ENCODE results near the gene DUS1L.

The DUS1L gene

DNA sequence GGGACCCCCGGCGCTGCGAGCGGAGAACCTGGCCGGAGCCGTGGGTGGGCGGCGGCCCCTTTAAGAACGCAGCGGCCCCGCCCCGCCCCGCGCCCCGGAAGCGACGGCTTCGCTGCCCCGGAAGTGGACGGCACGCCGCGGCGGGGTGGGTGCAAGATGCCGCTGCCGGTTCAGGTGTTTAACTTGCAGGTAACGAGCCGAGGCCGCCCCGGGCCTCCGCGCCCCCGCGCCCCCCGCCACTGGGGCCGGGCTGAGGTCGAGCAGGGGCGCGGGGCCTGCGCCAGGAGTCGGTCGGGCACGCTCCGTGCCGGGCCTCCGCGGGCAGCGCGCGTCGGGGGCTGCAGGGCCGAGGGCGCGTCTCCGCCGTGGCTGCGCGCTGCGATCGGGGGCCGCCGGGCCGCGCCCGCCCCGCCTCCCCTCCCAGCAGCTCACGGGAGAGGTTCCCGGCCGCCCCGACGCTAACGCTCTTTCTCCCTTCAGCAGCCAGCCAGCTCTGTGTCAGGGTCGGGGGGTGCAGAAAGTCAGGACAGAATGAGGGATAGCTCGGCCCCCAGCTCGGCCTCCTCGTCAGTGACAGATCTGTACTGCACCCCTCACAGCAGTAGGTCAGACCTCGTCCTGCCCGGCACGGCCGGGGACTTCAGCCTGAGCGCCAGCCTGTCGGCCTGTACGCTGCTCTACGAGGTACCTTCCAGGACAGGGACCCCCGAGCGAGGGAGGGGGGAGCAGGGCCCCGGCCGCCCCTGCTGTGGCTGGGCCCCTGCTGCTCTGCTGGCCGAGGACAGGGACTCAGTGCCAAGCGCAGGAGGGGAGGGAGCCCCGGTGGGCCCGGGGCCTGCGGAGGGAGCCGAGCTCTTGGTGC is 13.6 kb downstream of the DUS1L start, which contains the start of the genes GPS1 and RFNG:
Gene GPS1, plus strand, starts transcription at position 123 of the 862 bp plus-strand sequence. Its CDS starts 34 bp downstream, at position 157.
Gene RFNG, minus strand, starts transcription at position 36 of the 862 bp plus-strand sequence. CDS start 45 bp downstream, outside the sequence.
- TF ChIP-seq POLR2A (IDR thresholded peaks at IDR 0.05; ENCODE audit: low read depth, low read length) = no peak
- FAIRE-seq (peak; percentile 98), DNase-seq (ENCODE audit: insufficient read length, low spot score) (peak; percentile 98)

DNA sequence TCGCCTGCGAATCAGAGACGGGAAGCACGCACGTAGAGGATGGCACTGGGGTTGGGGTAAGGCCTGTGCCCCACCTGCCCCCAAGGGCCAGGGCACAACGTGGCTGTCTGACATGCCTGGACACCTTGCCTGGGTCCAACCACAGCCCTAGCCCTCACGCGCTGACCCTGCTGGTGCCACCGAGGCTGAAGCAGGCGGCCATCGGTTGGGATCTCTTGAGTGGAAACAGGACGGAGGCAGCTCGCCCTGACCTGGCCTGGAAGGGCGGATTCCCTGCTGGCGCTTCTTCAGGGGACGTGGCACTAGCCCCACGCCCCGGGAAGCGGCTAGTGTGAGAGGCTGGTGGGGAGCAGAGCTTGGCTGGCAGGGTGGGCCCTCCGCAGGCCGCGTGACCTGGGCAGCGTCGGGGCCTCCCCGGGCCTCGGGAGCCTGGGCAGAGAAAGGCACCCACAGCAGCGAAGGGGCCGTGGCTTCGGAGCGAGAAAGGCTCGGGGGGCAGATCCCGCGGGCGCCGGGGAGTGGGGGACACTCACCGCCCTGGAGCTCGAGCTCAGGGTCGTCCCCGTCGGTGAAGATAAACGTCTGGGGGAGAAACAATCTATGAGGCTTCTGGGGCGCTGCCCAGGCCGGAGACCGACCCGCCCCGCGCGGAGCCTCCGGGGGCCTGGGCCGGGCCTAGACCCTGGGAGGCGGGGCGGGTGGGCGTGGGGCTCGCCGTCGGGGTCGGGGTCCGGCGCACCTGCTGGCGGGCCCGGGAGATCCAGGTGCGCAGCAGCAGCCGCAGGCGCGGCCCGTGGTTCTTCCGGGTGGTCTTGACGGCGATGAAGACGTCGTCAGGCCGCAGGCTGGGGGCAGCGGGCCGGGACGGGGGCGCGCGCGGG is 14.6 kb downstream of the DUS1L start:
- no peak for FAIRE-seq
- DNase-seq (ENCODE audit: insufficient read length, low spot score) = peak; percentile 59
- TF ChIP-seq TAF1 (IDR thresholded peaks at IDR 0.05; ENCODE audit: low read depth, low read length) (no peak), POU2F2 (IDR thresholded peaks at IDR 0.05; ENCODE audit: low read depth, low read length) (no peak)

DNA sequence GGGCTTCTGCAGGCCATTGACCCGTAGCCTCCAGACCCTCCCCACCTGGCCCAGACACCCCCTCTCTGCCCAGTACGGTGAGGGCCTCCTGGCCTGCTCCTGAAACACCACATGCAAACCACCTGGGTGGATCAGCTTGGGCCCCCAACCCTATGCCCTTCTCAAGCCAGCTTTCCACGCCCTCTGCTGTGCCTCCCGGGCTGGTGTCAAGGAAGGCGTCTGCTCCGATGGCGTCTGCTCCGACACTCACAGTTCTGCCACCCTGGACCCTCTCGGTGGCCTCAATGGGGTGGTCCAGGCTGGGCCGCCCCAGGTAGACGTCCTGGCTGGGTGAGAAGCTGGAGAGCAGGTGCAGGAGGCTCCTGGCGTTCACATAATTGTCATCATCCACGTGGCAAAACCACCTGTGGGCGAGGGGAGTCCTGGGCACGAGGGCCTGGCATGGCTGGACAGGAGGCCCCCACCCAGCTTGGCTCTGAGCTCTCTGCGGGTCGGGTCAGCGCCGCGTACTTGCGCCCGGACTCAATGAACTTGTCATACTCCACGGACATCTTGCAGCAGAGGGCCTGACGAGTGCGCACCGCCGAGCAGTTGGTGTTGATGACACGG is 15.3 kb downstream of the DUS1L start:
- no peak for TF ChIP-seq POU2F2 (IDR thresholded peaks at IDR 0.05; ENCODE audit: low read depth, low read length)
- no peak for TF ChIP-seq SPI1 (IDR thresholded peaks at IDR 0.05; ENCODE audit: low read depth, low read length)
- no peak for TF ChIP-seq PAX5 (IDR thresholded peaks at IDR 0.05; ENCODE audit: insufficient read depth, low read length, severe bottlenecking)
- TF ChIP-seq POLR2AphosphoS5 (IDR thresholded peaks at IDR 0.05; ENCODE audit: low read depth, low read length) = no peak
- TF ChIP-seq TAF1 (IDR thresholded peaks at IDR 0.05; ENCODE audit: low read depth, low read length) = no peak
- TF ChIP-seq POLR2A (IDR thresholded peaks at IDR 0.05; ENCODE audit: low read depth, low read length) = no peak
- DNase-seq (ENCODE audit: insufficient read length, low spot score) = no peak
- FAIRE-seq = no peak

DNA sequence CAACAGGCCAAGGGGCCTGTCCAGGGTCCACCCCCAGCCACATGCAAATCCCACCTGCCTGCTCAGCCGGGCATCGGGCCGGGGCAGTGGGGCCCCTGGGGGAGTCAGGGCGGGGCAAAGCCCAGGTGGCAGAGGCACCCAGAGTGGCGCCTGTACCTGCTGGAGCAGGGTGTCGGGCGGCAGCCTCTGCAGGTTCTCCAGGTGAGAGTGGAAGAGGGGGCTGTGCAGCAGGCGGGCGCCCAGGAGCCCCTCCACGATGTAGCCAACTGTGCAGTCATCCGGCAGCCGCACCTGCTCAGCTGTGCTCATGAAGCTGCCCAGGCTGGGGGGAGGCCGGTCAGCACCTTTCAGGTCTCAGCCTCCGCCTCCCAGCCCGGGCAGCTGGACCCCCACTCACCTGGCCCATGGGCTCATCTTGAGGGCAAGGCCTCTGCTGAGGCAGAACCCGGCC is 16.1 kb downstream of the DUS1L start:
- DNase-seq (ENCODE audit: insufficient read length, low spot score) (no peak), FAIRE-seq (no peak)
- no peak for TF ChIP-seq POLR2AphosphoS5 (IDR thresholded peaks at IDR 0.05; ENCODE audit: low read depth, low read length)
- TF ChIP-seq POLR2A (IDR thresholded peaks at IDR 0.05; ENCODE audit: low read depth, low read length) = no peak
- no peak for TF ChIP-seq SPI1 (IDR thresholded peaks at IDR 0.05; ENCODE audit: low read depth, low read length)
- no peak for TF ChIP-seq POU2F2 (IDR thresholded peaks at IDR 0.05; ENCODE audit: low read depth, low read length)
- TF ChIP-seq TAF1 (IDR thresholded peaks at IDR 0.05; ENCODE audit: low read depth, low read length) = no peak
- no peak for TF ChIP-seq PAX5 (IDR thresholded peaks at IDR 0.05; ENCODE audit: insufficient read depth, low read length, severe bottlenecking)

DNA sequence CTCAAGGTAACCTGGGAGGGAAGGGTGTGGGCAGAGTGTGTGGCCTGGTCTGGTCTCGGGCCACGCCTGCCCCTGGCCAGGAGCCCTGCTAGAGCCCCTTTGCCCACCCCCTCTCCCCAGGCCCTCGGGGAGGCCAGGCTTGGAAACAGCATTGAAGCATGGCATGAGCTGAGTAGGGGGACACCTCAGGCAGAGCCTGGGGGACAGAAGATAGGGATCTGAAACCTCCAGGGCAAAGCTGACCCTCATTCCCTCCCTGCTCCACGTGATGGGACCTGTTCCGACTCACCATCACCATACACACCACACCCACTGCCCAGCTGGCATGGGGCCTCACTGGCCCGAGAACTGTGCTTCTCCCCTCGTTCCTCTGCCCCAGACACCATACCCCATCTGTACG is 16.5 kb downstream of the DUS1L start:
- FAIRE-seq = no peak
- TF ChIP-seq POLR2AphosphoS5 (IDR thresholded peaks at IDR 0.05; ENCODE audit: low read depth, low read length) (no peak), SPI1 (IDR thresholded peaks at IDR 0.05; ENCODE audit: low read depth, low read length) (no peak)
- no peak for DNase-seq (ENCODE audit: insufficient read length, low spot score)

DNA sequence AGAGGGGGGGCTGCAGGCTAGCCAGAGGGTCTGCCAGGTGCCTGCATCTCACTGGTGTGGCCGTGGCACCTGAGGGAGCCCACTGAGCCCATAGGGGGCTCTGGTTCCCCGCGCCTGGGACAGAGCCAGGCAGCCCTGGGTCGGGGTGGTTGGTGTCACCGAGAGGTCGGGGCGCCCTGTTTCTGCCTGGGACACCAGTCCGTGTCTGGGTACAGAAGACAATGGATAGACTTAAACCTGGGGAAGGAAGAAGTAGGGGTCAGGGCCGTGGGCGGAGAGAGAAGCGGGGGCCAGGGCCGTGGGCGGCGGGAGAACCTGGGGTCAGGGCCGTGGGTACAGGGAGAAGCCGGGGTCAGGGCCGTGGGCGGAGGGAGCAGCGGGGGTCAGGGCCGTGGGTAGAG is 17.0 kb downstream of the DUS1L start:
- FAIRE-seq (no peak), DNase-seq (ENCODE audit: insufficient read length, low spot score) (no peak)
- TF ChIP-seq POLR2AphosphoS5 (IDR thresholded peaks at IDR 0.05; ENCODE audit: low read depth, low read length) (no peak), SPI1 (IDR thresholded peaks at IDR 0.05; ENCODE audit: low read depth, low read length) (no peak), POU2F2 (IDR thresholded peaks at IDR 0.05; ENCODE audit: low read depth, low read length) (no peak), POLR2A (IDR thresholded peaks at IDR 0.05; ENCODE audit: low read depth, low read length) (no peak), PAX5 (IDR thresholded peaks at IDR 0.05; ENCODE audit: insufficient read depth, low read length, severe bottlenecking) (no peak), TAF1 (IDR thresholded peaks at IDR 0.05; ENCODE audit: low read depth, low read length) (no peak)

DNA sequence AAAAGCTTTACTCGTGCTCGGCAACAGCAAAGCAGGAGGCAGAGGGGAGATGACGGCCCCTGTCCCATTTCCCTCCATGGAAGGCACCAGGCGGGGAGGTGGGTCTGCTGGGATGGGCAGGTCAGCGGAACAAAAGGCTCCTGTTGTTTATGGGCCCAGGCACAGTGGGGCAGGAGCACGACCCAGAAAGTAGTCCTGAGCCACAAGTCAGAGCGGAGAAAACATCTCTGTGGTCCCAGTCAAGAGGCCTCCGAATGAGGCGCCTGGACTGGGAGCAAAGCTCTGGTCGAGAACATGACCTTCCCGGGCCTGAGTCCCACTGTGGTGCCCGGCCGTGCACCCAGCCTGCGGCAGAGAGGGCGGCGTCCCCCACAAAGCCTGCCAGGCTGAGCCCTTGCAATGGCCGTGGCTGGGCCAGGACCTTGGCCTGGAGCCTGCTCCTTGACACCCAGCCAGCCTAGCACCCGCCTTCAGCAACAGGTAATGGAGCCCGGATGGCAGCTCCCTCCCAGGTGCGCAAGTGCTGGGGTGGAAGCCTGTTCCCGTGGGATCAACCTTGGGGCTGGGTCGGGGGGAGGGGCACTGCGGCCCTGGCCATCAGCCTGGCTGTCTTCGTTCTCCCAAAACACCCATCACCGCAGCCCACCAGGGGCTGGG is 17.6 kb downstream of the DUS1L start:
- TF ChIP-seq POU2F2 (IDR thresholded peaks at IDR 0.05; ENCODE audit: low read depth, low read length) = no peak
- no peak for TF ChIP-seq TAF1 (IDR thresholded peaks at IDR 0.05; ENCODE audit: low read depth, low read length)
- DNase-seq (ENCODE audit: insufficient read length, low spot score) (no peak), FAIRE-seq (no peak)

DNA sequence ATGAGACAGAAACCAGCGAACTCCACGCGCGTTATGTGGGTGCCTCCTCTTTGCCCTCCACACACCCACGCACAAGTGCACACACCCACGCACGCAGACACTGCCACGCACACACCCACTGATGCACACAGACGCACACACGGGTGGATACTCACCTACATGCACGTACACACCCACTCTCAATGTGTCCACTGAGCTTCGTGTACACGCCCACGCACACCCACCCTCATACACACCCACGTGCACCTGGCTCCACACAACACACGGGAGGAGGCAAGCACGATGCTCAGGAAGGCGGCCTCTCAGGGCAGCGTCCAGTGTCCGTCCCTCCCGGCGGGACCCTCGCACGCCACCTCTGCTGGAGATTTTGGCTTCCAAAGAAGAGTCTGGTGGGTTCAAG is 18.2 kb downstream of the DUS1L start:
- TF ChIP-seq POU2F2 (IDR thresholded peaks at IDR 0.05; ENCODE audit: low read depth, low read length) (no peak), POLR2A (IDR thresholded peaks at IDR 0.05; ENCODE audit: low read depth, low read length) (no peak), POLR2AphosphoS5 (IDR thresholded peaks at IDR 0.05; ENCODE audit: low read depth, low read length) (no peak), SPI1 (IDR thresholded peaks at IDR 0.05; ENCODE audit: low read depth, low read length) (no peak), TAF1 (IDR thresholded peaks at IDR 0.05; ENCODE audit: low read depth, low read length) (no peak), PAX5 (IDR thresholded peaks at IDR 0.05; ENCODE audit: insufficient read depth, low read length, severe bottlenecking) (no peak)
- no peak for FAIRE-seq

DNA sequence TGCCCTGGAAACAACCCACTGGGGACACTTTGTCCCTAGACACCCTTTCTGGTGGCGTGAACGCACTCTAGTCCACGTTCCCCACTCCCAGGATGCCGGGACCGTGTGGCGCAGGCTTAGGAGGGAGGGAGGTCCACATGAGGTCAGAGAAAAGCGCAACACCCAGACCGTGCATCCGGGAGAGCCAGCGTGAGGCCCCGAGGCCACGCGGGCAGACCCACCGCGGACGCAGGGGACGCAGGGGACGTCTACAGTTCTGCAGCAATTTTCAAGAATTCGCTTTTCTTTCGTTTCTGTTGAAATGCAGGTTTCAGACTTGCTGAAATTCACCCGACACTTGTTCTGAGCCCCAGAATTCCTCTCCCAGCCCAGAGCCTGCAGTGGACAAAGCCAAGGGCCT is 18.7 kb downstream of the DUS1L start:
- TF ChIP-seq TAF1 (IDR thresholded peaks at IDR 0.05; ENCODE audit: low read depth, low read length) = no peak
- TF ChIP-seq SPI1 (IDR thresholded peaks at IDR 0.05; ENCODE audit: low read depth, low read length) = no peak
- no peak for TF ChIP-seq POU2F2 (IDR thresholded peaks at IDR 0.05; ENCODE audit: low read depth, low read length)
- TF ChIP-seq POLR2AphosphoS5 (IDR thresholded peaks at IDR 0.05; ENCODE audit: low read depth, low read length) = no peak
- no peak for TF ChIP-seq PAX5 (IDR thresholded peaks at IDR 0.05; ENCODE audit: insufficient read depth, low read length, severe bottlenecking)
- DNase-seq (ENCODE audit: insufficient read length, low spot score) (no peak), FAIRE-seq (no peak)

More for the DNA sequence above, 18.2 kb downstream of the DUS1L start:
- no peak for DNase-seq (ENCODE audit: insufficient read length, low spot score)

Measured in GM12891 (cell line).